GM18861 (cell line): ENCODE results near the gene ZCCHC7.

ENCODE experiments used
- ATAC-seq: cut with Tn5 transposase; IDR thresholded peaks from one replicate; pipeline ENCODE4 v1.9.1; 2021; ENCODE audit not compliant: unreplicated experiment

The ZCCHC7 gene

GRCh38 chr9:37328556-37329227 is 208.3 kb downstream of the ZCCHC7 start:
- no peak for ATAC-seq

DNA sequence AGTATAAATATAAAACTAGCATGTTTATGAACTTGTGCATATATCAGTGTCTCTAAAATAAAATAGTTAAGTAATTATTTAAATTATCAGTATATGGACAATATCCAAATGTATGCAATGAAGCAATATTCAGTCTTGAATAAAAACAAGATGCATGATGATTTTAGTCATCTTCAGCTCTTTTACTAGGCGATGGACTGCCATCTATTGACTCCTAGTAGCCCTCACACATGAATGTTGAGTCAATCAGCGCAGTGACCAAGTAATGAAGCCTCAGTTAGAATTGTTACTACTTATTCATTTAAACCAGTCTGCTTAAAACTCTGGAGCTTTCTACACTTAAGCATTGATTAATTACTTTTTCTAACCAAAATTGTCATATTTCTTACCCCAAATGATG is 209.2 kb downstream of the ZCCHC7 start:
- peak; percentile 31 for ATAC-seq

DNA sequence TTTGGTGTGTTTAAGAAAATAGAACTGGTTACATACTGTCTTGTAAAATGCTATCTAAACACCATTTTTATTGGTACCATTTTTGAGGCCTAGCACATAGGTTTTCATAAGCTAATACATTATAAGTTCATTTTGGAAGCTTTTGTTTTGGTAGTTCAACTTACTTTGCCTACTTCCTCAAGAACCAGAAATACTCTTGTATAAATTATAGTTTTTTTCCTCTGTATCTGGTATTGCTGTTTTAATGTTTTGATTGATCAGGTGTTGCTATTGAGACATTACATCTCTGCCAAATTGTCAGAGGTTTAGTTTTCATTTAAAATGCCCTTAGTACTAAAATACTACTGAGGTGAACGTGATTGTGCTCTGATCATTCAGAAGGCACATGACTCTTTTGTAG is 211.5 kb downstream of the ZCCHC7 start:
- ATAC-seq, result no peak

DNA sequence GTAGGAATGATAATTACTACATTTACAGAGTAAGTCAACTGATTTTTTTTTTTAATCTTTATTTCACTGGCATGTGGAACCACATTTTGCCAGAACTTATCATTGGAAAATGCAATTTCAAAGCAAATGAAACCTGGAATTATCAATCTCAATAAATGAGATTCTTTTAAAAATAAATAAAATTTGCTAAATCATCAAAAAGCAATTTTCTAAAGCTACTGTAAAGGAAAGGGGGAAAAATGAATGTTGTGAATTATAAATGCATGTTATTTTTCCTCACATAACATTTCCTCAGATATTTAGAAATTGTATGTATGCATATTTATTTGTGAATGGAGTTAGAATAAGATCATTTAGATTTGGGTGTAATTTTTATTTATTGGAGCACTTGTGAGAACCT is 212.2 kb downstream of the ZCCHC7 start:
- ATAC-seq, result no peak

GRCh38 chr9:37333288-37333687 is 212.9 kb downstream of the ZCCHC7 start:
- no peak for ATAC-seq

- ATAC-seq, result no peak
Measured at GRCh38 chr9:37335238-37335637, 214.9 kb downstream of the ZCCHC7 start.

GRCh38 chr9:37336150-37336549 is 215.8 kb downstream of the ZCCHC7 start:
- ATAC-seq, result no peak

- ATAC-seq, result no peak
Measured at GRCh38 chr9:37337301-37337890, 217.0 kb downstream of the ZCCHC7 start.

GRCh38 chr9:37338218-37338617 is 217.8 kb downstream of the ZCCHC7 start:
- no peak for ATAC-seq

GRCh38 chr9:37339923-37340322 is 219.5 kb downstream of the ZCCHC7 start:
- no peak for ATAC-seq

GRCh38 chr9:37340961-37341360 is 220.6 kb downstream of the ZCCHC7 start:
- ATAC-seq, result no peak

GRCh38 chr9:37341704-37342103 is 221.3 kb downstream of the ZCCHC7 start:
- ATAC-seq, result no peak

DNA sequence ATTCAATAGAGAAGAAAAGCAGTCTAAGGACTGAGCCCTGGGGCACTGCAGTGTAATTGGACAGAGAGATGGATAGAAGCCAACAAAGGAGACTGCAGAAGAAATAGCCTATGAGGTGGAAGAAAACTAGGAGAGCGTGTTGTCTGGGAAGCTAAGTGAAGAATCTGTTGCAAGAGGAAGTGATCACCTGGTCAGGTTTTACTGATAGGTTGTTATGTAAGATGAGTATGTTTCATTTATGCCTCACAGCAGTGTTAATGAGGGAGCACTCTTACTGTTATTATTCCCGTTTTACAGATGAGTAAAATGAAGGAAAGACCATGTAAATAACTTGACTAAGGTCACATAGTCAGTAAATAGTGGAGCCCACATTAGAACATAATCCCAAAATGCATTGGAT is 222.1 kb downstream of the ZCCHC7 start:
- no peak for ATAC-seq

DNA sequence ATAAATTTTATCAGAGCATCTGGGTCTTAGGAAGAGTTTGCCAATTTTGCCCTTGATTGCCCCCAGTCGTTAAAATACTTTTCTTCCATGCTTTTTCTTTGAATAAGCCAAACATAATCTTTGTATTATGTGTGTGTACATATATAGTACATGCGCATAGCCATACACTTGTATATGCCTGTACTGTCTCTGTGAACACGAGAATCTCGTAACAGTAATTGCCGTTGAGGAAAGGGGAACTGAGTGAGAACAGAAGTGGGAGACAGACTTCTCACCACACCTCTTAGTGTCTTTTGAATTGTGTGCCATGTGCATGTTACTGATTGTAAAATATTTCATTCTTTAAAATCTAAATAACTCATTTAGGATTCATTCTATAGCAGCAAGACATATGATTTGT is 222.5 kb downstream of the ZCCHC7 start:
- ATAC-seq, result no peak

GRCh38 chr9:37343724-37344123 is 223.3 kb downstream of the ZCCHC7 start:
- no peak for ATAC-seq

DNA sequence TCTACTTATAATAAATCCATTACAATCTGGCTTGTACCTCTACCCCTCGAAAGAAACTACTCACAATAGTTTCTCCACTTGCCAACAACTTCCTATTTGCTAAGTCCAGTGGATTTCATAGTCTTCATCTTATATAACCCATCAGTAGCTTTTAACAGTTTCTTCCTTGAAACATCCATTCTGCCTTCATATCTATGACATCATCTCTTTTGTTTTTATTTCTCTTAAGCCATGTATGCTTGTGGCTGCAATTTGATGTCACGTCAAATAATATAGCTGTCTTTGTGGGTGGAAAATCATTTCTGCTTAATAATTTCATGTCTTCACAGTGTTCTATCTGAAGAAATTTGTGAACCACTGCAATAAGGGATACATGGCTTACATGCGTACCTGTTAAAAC is 224.7 kb downstream of the ZCCHC7 start:
- ATAC-seq, result no peak

GRCh38 chr9:37348917-37349316 is 228.5 kb downstream of the ZCCHC7 start:
- ATAC-seq, result no peak

DNA sequence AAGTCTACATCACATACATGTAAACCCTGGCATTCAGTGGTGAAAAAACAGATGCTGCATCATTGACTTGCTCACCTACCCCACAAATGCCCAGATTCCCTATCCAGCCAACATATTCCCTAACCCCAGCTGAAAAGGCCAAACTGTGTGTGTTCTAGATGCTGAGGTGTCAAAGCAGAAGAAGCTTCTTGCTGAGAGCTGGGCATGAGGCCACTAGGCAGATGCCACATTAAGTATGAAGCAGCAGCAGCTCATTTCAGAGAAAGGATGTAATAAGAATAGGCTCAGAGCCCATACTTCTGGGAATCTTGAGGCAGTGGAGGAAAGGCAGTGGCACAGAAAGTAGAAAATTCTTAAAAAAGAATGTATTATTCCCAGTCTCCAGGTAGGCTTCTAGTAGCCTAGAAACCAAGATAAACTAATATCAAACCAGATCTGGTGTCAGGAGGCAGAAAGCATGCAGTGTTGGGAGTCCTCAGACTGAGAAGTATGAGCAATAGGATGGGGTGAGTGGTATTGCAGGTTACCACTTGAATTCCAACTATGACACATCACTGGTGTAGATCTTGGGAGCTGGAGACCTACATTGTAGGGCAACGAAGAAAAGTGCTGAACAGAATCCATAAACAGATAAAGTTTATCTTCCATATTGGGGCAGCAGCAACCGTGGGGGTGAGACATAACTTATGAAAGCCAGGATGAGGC is 230.3 kb downstream of the ZCCHC7 start:
- ATAC-seq, result no peak

GRCh38 chr9:37353791-37354190 is 233.4 kb downstream of the ZCCHC7 start:
- no peak for ATAC-seq

- ATAC-seq, result no peak
Measured at GRCh38 chr9:37362430-37362829, 242.1 kb downstream of the ZCCHC7 start.

DNA sequence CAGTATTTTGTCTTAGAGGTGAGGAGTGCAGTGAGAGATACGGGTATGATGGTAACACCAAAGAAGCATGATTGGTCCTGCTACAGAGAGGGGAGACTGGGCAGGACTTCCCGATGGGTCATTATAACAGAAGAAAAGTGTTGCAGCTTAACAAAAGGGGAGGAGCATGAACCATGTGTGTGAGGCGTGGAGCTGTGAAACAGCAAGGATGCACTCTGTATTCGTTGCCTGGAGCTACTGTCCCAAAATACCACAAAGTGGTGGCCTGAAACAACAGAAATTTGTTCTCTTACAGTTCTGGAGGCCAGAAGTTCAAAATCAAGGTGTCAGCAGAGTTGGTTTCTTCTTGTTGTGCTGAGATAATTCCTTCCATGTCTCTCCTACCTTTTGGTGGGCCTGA is 242.8 kb downstream of the ZCCHC7 start:
- no peak for ATAC-seq

- ATAC-seq, result no peak
Measured at GRCh38 chr9:37364136-37364535, 243.8 kb downstream of the ZCCHC7 start.
